VCaP (cell line): ENCODE data around the gene NTN1.

Experiments
- H3K27ac ChIP-seq: fragments of 450-650 bp; 2 replicates; pipeline ENCODE4 v1.5.1; 2017
- CTCF ChIP-seq: fragments of 450-650 bp; conservative IDR thresholded peaks from 2 replicates; pipeline ENCODE4 v1.5.1; 2017; ENCODE audit warnings: mild to moderate bottlenecking, moderate library complexity

NTN1 gene

DNA sequence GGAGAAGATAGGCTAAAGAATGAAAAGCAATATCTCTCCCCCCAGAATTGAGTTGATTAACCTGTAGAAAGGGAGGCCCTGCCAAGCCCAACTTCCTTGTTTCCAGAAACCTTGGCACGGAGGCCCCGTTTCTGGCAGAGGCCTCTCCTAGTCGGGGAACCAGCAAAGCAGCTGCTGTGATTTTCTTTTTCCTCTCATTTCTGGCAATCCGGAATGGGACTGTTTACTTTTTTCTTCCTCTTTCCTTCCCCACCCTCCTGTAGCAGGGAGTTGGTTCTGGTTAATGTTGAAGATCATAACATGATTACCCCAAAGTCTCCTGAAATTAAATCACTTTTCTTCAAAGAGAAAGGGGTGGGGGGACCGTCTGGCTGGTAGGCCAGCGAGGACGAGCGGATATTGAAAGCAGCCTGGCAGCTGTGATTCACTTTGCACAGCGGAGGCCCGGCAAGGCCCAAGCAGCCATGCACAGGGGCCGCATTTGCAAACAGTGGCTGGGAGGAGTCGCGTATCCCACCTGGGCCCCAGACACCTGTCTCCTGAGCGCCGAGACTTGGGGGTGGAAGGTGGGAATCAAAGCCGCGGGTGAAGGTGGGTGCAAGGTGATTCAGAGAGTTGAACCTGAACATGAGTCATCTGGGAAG lies 51.5 kb downstream of the NTN1 start:
- H3K27ac ChIP-seq = no peak overlapping the region
- TF ChIP-seq CTCF = no peak

GRCh38 chr17:9074131-9074530 lies 52.8 kb downstream of the NTN1 start:
- no peak for TF ChIP-seq CTCF
- no peak overlapping the region for H3K27ac ChIP-seq

GRCh38 chr17:9079461-9080103 lies 58.3 kb downstream of the NTN1 start:
- no peak overlapping the region for H3K27ac ChIP-seq
- no peak for TF ChIP-seq CTCF

DNA sequence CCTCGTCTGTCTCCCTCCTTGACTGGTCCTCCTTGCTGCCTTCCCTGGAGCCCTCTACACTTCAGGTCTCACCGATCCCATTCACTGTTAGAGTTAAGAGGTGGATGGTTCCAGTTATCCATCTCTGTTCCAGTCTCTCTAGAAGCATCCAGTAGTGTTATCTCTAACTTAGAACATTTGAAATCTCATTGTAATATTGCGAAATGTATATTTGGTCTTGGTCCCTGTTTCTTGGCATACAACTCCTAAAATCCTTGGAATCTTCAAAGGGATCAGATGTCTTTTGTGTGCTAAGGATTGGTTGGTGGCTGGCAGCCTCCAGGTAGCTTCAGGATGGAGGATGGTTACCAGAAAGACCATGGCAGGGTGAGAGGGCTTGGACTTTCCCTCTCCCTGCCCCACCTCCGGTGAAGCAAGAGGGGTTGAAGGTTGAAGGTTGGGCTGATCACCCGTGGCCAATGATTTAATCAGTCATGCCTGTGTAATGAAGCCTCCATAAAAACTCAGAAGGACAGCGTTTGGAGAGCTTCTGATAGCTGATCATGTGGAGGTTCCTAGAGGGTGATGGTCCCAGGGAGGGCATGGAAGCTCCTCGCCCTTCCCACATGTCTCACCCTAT lies 59.1 kb downstream of the NTN1 start:
- TF ChIP-seq CTCF = no peak
- no peak overlapping the region for H3K27ac ChIP-seq

DNA sequence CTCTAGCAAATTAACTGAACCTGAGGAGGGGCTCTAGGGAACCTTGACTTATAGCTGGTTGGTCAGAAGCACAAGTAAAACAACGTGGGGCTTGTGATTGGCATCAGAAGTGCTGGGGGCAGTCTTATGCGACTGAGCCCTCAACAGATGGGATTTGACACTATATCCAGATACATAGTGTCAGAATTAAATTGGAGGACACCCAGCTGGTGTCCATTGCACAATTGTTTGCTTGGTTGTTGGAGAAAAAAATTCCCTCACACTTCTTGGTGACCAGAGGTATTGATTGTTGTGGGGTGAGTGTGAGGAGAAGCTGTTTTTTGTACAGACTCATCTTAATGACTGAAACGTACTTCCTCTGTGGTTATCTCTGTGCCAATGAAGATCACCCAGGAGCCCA lies 59.7 kb downstream of the NTN1 start:
- H3K27ac ChIP-seq = no peak overlapping the region
- TF ChIP-seq CTCF = no peak

DNA sequence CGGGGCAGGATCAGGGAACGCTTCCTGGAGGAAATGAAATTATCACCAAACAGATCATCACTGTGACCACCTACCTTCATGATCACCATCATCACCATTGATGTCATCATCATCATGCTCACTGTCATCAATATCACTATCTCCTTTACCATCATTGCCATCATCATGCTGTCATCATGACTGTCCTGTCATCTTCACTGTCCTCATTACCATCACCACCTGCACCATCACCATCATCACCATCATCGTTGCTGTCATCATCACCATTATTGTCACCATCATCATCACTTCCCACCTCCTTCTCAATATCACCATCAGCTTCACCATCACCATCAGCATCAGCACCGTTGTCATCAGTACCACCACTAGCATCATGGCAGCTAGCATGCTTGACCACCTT lies 65.3 kb downstream of the NTN1 start:
- no peak overlapping the region for H3K27ac ChIP-seq
- TF ChIP-seq CTCF = no peak

DNA sequence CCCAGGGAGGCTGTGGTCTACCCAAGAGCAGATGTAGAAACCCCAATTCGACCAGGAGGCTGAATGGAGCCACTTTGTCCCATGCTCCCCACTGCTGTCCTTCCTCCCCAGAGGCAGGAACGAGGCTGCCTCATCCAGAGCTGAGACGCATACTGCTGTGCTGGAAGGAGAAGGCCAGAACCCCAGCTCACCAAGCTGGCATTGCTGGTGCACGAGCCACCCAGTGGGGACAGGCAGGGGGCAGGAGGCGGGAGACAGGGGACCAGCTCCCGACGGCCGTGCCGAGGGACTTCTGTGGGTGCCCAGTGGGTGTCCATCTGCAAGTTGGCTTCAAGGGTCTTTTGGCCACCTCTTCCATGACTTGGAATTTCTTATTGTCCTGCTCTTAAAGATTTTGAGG lies 66.6 kb downstream of the NTN1 start:
- H3K27ac ChIP-seq = no peak overlapping the region
- no peak for TF ChIP-seq CTCF
